Progenitor cell of endocrine pancreas (in vitro differentiated cells): ENCODE results near the gene USP13. TPM values are rescaled to one million over a fixed set of nuclear protein-coding genes. Genes with fewer than 3 reads are reported as not detected.

Experiments used
- DNase-seq: peaks from one replicate; pipeline ENCODE4 v3.0.0; 2021; ENCODE audit warnings: low spot score; ENCODE audit not compliant: unreplicated experiment
- H3K27ac Mint-ChIP-seq: 2 replicates; pipeline ENCODE4 v1.8.0; 2021; ENCODE audit warnings: mild to moderate bottlenecking, moderate library complexity, mixed read lengths
- H3K27me3 Mint-ChIP-seq: 2 replicates; pipeline ENCODE4 v1.8.0; 2021; ENCODE audit warnings: mixed read lengths
- H3K36me3 Mint-ChIP-seq: 2 replicates; pipeline ENCODE4 v1.8.0; 2022; ENCODE audit warnings: mixed read lengths; ENCODE audit not compliant: insufficient read depth
- H3K4me1 Mint-ChIP-seq: 2 replicates; pipeline ENCODE4 v1.8.0; 2021; ENCODE audit warnings: low read depth, mixed read lengths
- H3K4me3 Mint-ChIP-seq: 2 replicates; pipeline ENCODE4 v1.8.0; 2021; ENCODE audit warnings: low read depth, mild to moderate bottlenecking, moderate library complexity, mixed read lengths
- H3K9me3 Mint-ChIP-seq: 2 replicates; pipeline ENCODE4 v1.8.0; 2021; ENCODE audit warnings: low read depth, mixed read lengths
- CTCF ChIP-seq: fragments of 200-600 bp; sonication (generic); IDR thresholded peaks from one replicate; pipeline ENCODE4 v1.5.0; 2021; ENCODE audit warnings: antibody characterized with exemption, mild to moderate bottlenecking; ENCODE audit not compliant: unreplicated experiment
- total RNA-seq: library from RNA; stranded (reverse); gene quantifications from 2 replicates; pipeline ENCODE4 v1.2.1, GENCODE V29; 2021

USP13 gene
- total RNA-seq, 1 donor from 2014 or later: 10.7 TPM

- Mint-ChIP-seq H3K4me3 (no peak overlapping the region), H3K27me3 (no peaks in the 10 kb centered on the region), H3K4me1 (no peaks in the 10 kb centered on the region), H3K36me3 (no peaks in the 10 kb centered on the region), H3K27ac (no peak overlapping the region), H3K9me3 (no peaks in the 10 kb centered on the region)
- no peak for DNase-seq
- TF ChIP-seq CTCF: no peak
Measured at GRCh38 chr3:179806177-179806576, 153.3 kb downstream of the USP13 start.

GRCh38 chr3:179807588-179807987 lies 154.7 kb downstream of the USP13 start:
- peaks cover 4% of the 10 kb centered on the region for H3K4me1 Mint-ChIP-seq
- DNase-seq: no peak
- H3K36me3 Mint-ChIP-seq: no peaks in the 10 kb centered on the region
- no peak overlapping the region for H3K27ac Mint-ChIP-seq
- H3K9me3 Mint-ChIP-seq: no peaks in the 10 kb centered on the region
- H3K4me3 Mint-ChIP-seq: no peak overlapping the region
- H3K27me3 Mint-ChIP-seq: no peaks in the 10 kb centered on the region
- TF ChIP-seq CTCF: no peak

- DNase-seq: no peak
- Mint-ChIP-seq H3K36me3 (no peaks in the 10 kb centered on the region), H3K4me3 (no peak overlapping the region), H3K27me3 (no peaks in the 10 kb centered on the region), H3K9me3 (no peaks in the 10 kb centered on the region), H3K27ac (no peak overlapping the region), H3K4me1 (peaks cover 4% of the 10 kb centered on the region)
- no peak for TF ChIP-seq CTCF
Measured at GRCh38 chr3:179809639-179810038, 156.8 kb downstream of the USP13 start.

GRCh38 chr3:179811321-179812095 lies 158.7 kb downstream of the USP13 start:
- Mint-ChIP-seq H3K27ac (peak overlapping the region; percentile 69), H3K4me1 (peaks cover 4% of the 10 kb centered on the region), H3K4me3 (no peak overlapping the region), H3K9me3 (no peaks in the 10 kb centered on the region), H3K27me3 (no peaks in the 10 kb centered on the region), H3K36me3 (no peaks in the 10 kb centered on the region)
- peak; percentile 15 for DNase-seq
- peak; percentile 79 for TF ChIP-seq CTCF

GRCh38 chr3:179812096-179812382 lies 159.2 kb downstream of the USP13 start:
- H3K9me3 Mint-ChIP-seq: no peaks in the 10 kb centered on the region
- H3K27me3 Mint-ChIP-seq: no peaks in the 10 kb centered on the region
- no peak for DNase-seq
- no peak overlapping the region for H3K4me3 Mint-ChIP-seq
- H3K4me1 Mint-ChIP-seq: peaks cover 4% of the 10 kb centered on the region
- H3K36me3 Mint-ChIP-seq: no peaks in the 10 kb centered on the region
- TF ChIP-seq CTCF: no peak
- H3K27ac Mint-ChIP-seq: no peak overlapping the region
